NCI-H2029 (cell line): ENCODE data around the gene SST.
"Not testable (repeated sequence)": the region's sequence is repeated elsewhere in the genome, so short reads cannot be mapped to it uniquely, and the experiment has no call there.

ENCODE experiments used
- DNase-seq: peaks from one replicate; lab custom pipeline; 2025; lab: John Stamatoyannopoulos, UW

SST gene

DNA sequence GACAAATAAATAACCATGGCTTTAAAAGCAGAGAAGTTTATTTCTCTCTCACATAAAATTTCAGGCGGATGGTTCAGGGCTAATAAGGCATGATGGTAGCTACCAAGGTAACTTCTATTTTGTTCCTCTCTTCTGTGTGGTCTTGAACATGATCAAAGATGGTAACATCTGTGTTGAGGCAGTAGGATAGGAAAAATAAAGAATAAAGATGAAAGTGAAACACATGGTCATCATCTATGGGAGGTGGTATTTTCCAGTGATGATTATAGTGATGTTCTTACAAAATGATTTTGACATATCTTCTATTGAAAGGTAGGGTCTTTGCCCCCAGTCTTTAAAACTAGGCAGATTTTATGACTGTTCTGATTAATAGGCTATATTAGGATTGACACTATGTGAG is 14.2 kb upstream of the SST start:
- DNase-seq, result no peak

GRCh38 chr3:187681756-187682155 is 11.6 kb upstream of the SST start:
- DNase-seq, result not testable (repeated sequence)

GRCh38 chr3:187679638-187680396 is 9.6 kb upstream of the SST start:
- peak; percentile 53 for DNase-seq

- peak; percentile 27 for DNase-seq
These were observed 8.6 kb upstream of the SST start for GRCh38 chr3:187678726-187679268.

DNA sequence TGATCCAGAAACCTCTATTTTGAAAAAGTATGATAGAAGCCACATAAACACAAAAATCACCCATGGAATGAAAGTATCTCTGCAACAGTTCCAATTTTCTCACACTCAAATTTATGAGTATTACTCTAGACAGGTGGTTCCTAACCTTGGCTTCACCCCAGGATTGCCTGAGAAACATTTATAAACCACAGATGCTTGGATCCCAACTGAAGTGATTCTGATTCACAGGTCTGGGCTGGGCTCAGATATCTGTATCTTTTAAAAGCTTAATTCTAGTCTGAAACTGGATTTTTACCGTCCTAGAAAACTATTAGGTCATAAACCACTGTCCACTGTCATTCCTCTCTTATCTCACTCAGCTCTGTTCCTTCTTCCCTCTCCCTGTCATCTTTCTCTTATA is 7.4 kb upstream of the SST start:
- DNase-seq, result no peak

- no peak for DNase-seq
These were observed 2.8 kb upstream of the SST start for GRCh38 chr3:187673012-187673411.

DNA sequence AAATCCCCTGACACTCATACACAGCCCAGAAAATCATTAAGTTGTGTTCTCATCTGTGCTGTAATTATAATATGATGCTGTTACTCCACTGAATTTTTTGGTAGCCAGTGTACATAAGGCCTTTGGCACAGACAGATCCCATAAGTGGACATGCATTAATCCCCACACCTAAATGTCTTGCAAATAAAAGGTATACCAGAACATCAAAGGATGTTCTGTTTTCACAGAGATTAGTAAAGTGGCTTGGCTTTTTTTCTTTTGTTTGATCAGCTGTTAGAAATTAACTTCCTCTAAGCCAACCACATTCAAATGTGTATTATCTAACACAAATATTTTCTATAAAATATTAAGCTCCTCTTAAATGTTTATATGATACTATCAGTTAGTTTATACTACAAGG is 2.7 kb downstream of the SST start:
- peak; percentile 59 for DNase-seq

DNA sequence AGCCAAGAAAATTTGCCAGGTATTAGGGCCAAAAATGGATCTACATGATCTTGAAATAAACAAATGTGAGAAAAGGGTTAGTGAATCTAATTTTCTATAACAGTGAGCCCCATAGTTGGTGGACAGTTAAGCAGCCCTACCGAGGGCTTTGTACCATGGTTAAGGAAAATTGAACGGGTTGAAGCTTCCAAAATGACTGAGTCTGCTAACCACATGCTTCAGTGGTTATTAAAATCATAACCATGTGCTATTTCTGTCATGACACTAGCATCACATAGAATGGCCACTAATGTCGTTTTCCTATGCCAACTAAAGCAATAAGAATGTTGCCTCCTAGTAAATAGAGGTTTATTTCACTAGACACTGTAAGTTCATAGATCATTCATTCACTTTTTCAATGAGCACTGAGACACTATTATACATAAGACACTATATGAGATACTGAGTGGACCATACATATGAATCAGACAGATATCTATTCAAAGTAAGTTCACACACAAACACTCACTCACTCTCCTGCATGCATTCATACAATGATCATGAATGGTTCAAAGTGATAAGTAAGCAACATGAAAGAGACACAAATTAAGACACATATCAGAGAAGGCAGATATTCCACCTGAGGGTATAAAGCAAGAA is 4.3 kb downstream of the SST start:
- DNase-seq, result no peak

DNA sequence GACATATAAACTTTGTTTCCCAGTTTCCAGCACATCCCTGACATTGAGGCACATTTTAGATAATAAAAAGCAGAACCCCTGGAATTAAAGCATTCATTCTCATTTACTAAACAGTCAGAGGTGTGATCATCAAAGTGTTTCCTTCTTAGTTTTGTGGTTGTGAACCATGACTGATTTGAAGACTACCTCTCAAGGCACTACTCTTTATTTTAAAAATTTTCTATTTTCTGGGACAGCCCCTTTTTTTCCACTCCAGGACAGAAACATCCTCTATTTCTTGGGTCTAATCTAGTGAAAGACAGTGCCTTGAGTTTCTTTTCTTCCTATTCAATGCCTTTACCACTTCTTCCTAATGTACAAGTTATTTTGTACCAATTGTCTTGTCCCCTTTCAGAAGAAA is 5.2 kb downstream of the SST start:
- DNase-seq, result no peak

DNA sequence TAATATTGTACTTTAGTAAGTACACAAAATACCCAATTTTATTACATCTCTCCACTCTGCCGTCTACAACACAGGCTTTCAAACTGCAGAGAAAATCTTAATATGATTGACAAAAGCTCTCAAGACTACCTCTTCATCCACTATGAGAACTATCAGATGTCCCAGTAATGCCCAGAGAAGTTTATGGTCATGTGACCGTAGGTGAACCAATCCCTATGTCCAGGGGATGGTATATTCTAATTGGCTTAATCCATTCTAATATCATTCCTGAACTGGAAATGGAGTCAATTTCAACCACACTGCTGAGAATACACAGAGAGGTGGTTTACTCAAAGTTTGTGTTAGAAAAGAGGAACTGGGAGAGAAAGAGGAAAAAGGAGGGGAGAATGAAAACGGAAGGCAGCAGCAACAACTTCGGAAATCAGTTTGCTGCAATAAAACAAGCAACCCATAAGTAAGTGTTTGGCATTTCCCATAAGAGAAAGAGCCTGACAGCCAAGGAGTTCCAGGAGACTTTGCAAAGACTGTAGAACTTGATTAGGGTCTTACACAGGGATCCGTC is 7.3 kb downstream of the SST start:
- DNase-seq, result no peak

GRCh38 chr3:187661267-187661666 is 8.9 kb downstream of the SST start:
- DNase-seq, result no peak

DNA sequence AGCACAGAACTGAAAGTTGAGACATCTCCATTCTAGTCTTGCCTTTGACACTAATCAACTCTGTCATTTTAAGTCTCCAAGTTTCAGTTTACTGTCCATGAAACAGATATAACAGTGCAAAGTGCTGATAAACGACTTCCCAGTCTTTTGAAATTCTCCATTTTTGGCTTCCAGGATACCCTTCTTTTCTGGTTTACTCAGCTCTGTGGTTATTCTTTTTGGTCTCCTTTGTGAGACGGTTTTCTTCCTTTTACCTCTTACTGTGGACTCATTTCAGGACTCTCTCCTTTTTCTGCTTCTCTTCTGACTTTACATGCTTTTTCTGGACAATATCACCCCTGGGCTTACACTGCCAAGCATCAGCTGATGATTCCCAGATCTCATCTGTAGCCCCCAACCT is 18.9 kb downstream of the SST start:
- no peak for DNase-seq

DNA sequence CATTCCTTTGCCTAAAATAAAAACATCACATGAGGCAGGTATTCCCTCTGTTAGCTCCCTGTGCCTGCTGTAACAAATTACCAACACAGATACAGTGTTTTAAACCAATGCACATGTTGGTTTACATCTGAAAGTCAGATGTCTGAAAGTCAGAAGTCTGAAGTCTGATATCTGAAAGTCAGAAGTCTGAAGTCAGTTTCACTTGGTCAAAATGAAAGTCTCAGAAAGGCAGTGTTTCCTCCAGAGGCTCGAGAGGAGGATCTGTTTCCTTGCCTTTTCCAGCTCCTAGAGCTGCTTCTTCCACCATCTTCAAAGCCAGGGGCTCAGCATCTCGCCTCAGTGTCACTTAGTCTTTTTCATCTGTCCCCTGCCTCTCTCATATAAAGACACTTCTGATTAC is 22.0 kb downstream of the SST start:
- no peak for DNase-seq

DNA sequence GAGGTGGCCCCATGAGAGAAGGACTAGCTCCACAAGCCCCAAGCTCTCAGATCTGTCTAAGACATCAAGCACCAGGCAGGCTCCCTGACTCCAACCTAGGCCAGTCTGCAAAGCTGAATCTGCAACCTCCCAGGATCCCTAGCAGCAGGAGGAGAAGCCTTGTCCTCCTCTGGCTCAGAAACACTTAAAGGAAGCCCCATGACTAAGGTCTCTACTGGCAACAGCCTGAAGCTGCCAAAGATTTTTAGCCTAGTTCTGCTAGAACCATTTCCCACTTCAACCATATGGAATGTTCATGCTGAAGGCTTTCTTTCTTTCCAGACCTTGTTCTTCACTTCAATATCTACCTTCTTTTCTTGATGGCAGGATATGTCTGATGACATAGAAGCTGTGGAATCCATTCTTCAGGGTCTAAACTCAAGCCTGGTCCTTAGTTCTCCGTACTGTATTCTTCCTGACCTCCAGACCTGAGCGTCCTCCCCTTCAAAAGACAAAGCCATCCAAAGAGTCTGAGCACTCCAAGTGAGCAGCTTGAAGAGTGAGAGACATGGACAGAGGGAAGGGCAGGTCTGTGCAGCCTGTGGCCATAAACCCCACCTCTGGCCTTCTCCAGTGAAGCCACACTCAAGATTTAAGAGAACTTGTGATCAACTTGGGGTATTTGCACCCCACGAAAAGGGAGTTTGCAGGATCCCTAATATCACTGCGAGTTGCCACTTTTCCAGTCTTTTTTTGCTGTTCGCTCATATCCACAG is 23.1 kb downstream of the SST start:
- no peak for DNase-seq

DNA sequence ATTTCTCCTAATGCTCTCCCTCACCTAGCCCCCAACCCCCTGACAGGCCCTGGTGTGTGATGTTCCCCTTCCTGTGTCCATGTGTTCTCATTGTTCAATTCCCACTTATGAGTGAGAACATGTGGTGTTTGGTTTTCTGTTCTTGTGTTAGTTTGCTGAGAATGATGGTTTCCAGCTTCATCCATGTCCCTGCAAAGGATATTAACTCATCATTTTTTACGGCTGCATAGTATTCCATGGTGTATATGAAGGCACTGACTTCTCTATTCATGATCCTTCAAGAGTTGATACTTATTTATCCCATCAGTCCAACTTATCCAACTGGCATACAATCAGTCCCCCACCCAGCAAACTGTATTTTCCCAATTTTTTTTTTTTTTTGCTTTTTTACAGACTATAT is 24.8 kb downstream of the SST start:
- DNase-seq, result not testable (repeated sequence)

DNA sequence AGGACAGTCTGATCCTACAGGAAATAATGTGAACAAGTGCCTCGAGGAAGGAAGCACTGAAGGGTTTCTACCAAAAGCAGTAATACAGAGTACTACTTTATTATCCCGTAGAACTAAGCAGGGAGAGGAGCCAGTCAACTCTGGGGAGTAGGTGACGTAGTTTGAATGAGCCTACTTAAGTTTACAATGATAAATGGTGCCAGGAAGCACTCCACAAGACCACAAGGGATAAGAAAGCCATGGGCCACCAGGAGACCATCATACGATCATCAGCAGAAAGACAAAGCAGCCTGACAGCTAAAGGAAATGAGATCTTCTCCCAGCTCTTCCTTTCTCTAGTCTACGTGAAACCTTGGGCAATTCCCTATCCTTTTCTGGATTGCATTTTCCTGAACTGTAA is 27.3 kb downstream of the SST start:
- no peak for DNase-seq

GRCh38 chr3:187641320-187642016 is 28.7 kb downstream of the SST start:
- no peak for DNase-seq

DNA sequence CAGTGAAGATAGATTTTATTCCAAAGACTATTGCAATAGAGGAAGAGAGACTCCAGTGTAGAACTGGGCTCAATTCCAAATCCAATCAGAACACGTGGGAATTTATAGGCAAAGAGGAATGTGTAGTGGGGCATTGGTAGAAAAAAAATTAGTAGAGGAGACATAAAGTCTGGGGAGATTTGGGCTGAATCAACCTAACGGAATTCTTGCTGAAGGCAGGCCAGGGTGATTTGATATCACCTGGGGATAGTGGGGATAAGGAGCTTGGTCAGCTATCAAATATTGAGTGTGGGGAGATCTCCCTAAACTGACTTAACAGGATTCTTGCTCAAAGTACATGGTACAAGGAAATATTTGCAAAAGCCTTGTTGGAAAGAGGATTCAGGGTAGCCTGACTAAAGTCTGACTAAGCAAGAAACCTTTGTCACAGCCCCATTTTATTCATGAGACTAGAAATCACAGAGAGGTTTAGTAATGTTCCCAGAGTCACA is 29.6 kb downstream of the SST start:
- no peak for DNase-seq

DNA sequence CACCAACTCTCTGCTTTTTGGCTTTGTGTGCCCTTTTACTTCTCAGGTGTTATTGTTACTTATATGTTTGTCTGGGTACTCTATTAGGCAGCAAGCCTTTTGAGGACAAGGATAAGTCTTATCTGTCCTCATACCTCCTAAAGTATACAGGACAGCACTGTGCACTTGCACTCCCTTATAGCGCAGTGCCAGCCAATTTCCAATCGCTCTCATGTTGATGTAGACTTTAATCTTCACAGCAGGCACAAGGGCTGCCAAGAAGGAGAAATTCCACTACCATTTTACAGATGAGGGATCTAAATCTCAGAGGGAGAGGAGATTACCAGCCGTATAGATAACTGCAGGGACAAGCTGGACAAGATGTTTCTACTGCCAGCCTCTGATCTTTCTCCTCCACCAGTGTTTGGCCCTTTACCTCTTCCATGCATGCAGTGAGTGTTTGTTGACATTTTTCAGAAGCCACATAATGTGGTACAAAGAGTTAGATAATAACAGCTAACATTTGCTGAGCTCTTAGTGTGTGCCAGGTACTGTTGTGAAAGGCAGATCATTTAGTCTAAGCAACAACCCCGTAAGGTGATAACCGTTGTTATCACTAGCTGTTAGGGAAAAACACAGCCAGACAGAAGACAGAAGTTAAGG is 30.1 kb downstream of the SST start:
- peak; percentile 36 for DNase-seq

GRCh38 chr3:187636528-187636927 is 33.7 kb downstream of the SST start:
- DNase-seq, result no peak

DNA sequence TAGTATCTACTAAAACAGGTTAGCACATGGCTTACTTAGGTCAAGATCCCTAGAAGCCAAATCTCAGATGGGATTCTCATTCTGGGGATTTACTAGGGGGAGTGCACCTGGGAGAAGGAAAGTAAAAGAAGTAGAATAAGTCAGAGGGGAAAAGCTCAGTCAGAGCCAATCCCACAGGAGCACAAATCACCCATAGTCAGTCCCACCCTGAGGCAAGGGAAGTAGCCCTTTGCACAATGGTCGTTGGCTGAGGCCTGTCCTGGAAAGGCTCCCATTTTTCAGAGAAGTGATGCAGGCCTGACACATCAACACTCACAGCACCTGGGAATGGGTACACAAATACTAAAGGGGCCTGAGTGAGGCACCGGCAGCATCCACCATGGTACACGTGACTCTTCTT is 39.8 kb downstream of the SST start:
- DNase-seq, result no peak
